Gastroesophageal sphincter (tissue), 4 donors: Measurements from ENCODE around the gene KCNB1. TPM values are rescaled to one million over a fixed set of nuclear protein-coding genes. Genes with fewer than 3 reads are reported as not detected.

Source experiments
- ATAC-seq: fragments of 150-250 bp; one replicate; pipeline ENCODE4 v1.9.1; 2016; ENCODE audit warnings: mild to moderate bottlenecking, moderate library complexity
- H3K27ac ChIP-seq, 4 donors: fragments of 200-600 bp; sonication (generic) in 3 of 4; 1 replicate in 3 of 4; 2 replicates in 1 of 4; pipeline ENCODE4 v1.5.1; 2016 to 2019
- H3K27me3 ChIP-seq: fragments of 200-600 bp; sonication (generic); one replicate; pipeline ENCODE4 v1.5.1; 2019
- H3K36me3 ChIP-seq, 2 donors: fragments of 200-600 bp; sonication (generic); one replicate each; pipeline ENCODE4 v1.5.1; 2019; ENCODE audit warnings: control low read depth in 1 of 2
- H3K4me1 ChIP-seq, 3 donors: fragments of 200-600 bp; sonication (generic); 1 replicate in 2 of 3; 2 replicates in 1 of 3; pipeline ENCODE4 v1.5.1; 2016 to 2019; ENCODE audit warnings: control low read depth in 2 of 3
- H3K4me3 ChIP-seq, 2 donors: fragments of 200-600 bp; sonication (generic); one replicate each; pipeline ENCODE4 v1.5.1; 2019; ENCODE audit warnings: mild to moderate bottlenecking in 1 of 2, moderate library complexity in 1 of 2
- H3K9me3 ChIP-seq, 3 donors: fragments of 200-600 bp; sonication (generic); one replicate each; pipeline ENCODE4 v1.5.1; 2017 to 2019; ENCODE audit warnings: control low read depth in 2 of 3
- EP300 ChIP-seq: sonication (generic); formaldehyde crosslinking; IDR thresholded peaks from one replicate; pipeline ENCODE4 v1.6.1; 2017; ENCODE audit warnings: antibody characterized with exemption, mild to moderate bottlenecking
- POLR2A ChIP-seq, 2 donors: fragments of 450-650 bp; IDR thresholded peaks; one replicate each; pipeline ENCODE4 v1.6.1; 2017; ENCODE audit warnings: antibody characterized with exemption in 2 of 2, mild to moderate bottlenecking in 2 of 2, moderate library complexity in 1 of 2
- POLR2AphosphoS5 ChIP-seq: sonication (generic); formaldehyde crosslinking; IDR thresholded peaks from one replicate; pipeline ENCODE4 v1.6.1; 2017; ENCODE audit warnings: antibody characterized with exemption
- WGBS, 2 donors: methylation state at CpG; one replicate each; pipeline ENCODE4 v1.1.5; 2018; ENCODE audit warnings: low coverage in 1 of 2; 5-methylcytosine and 5-hydroxymethylcytosine counted together
- total RNA-seq, 4 donors: library from RNA; depleted of rRNA; stranded (reverse); fragments of >200 nt; gene quantifications; one replicate each; pipeline ENCODE4 v1.1.0, GENCODE V29; 2016
- TF ChIP-seq, protein P1 (sequence below), 4 experiments: fragments of 200-600 bp in 2 of 4; fragments of 450-650 bp in 2 of 4; sonication (generic) in 1 of 4; IDR thresholded peaks; one replicate each; pipeline ENCODE4 v1.5.1; 2017 to 2019; ENCODE audit warnings: antibody characterized with exemption in 4 of 4, mild to moderate bottlenecking in 2 of 4, moderate library complexity in 2 of 4

Gene KCNB1
- total RNA-seq, 4 donors from 2014 or later = 26.3 to 44.1 (median 38.0) TPM

DNA sequence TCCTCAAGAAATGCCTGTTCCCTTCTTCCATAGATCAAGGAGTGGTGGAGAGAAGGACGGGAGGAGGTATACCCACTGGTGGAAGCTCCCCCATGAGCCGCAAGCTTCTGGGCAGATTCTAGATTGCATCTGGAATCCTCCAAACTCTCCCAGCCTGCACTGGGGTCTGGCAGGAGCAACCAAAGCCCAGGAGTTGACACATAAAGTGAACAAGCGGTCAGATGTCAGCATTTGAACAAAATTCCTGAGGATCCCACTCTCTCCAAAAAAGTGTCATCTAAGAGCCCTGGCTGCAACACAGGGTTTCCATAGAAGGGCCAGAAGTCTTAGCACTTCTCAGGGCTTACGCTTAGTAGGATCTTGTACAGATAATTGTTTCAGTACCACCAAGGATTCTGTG, 88.2 kb downstream of the KCNB1 start:
- TF ChIP-seq POLR2A (IDR thresholded peaks at IDR 0.05) (no peak), POLR2AphosphoS5 (peak; percentile 84)
- Histone ChIP-seq H3K27ac (peak overlapping the region; percentile 89 to 92 (median 90)), H3K9me3 (no peaks in the 10 kb centered on the region), H3K27me3 (no peaks in the 10 kb centered on the region), H3K36me3 (no peaks in the 10 kb centered on the region), H3K4me1 (peaks cover 7 to 85% (median 12%) of the 10 kb centered on the region in 3 donors), H3K4me3 (no peak overlapping the region)
- peak; percentile 66 for ATAC-seq
- 35% methylated on average over 3 to 4 of the region's 4 CpGs for WGBS, 2 donors

GRCh38 chr20:49393803-49394202, 88.7 kb downstream of the KCNB1 start:
- peaks cover 7 to 85% (median 8%) of the 10 kb centered on the region in 3 donors for H3K4me1 ChIP-seq
- TF ChIP-seq POLR2A (IDR thresholded peaks at IDR 0.05) (no peak), EP300 (no peak), POLR2AphosphoS5 (no peak)
- TF ChIP-seq, protein P1, sequence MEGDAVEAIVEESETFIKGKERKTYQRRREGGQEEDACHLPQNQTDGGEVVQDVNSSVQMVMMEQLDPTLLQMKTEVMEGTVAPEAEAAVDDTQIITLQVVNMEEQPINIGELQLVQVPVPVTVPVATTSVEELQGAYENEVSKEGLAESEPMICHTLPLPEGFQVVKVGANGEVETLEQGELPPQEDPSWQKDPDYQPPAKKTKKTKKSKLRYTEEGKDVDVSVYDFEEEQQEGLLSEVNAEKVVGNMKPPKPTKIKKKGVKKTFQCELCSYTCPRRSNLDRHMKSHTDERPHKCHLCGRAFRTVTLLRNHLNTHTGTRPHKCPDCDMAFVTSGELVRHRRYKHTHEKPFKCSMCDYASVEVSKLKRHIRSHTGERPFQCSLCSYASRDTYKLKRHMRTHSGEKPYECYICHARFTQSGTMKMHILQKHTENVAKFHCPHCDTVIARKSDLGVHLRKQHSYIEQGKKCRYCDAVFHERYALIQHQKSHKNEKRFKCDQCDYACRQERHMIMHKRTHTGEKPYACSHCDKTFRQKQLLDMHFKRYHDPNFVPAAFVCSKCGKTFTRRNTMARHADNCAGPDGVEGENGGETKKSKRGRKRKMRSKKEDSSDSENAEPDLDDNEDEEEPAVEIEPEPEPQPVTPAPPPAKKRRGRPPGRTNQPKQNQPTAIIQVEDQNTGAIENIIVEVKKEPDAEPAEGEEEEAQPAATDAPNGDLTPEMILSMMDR (IDR thresholded peaks at IDR 0.05) = no peak
- WGBS, 2 donors = 77 to 80% methylated on average over 1 of the region's 1 CpG
- ATAC-seq = no peak
- H3K27me3 ChIP-seq = no peaks in the 10 kb centered on the region
- no peaks in the 10 kb centered on the region for H3K36me3 ChIP-seq
- peak overlapping the region; percentile 89 to 92 (median 90) for H3K27ac ChIP-seq
- no peak overlapping the region for H3K4me3 ChIP-seq
- H3K9me3 ChIP-seq = no peaks in the 10 kb centered on the region

DNA sequence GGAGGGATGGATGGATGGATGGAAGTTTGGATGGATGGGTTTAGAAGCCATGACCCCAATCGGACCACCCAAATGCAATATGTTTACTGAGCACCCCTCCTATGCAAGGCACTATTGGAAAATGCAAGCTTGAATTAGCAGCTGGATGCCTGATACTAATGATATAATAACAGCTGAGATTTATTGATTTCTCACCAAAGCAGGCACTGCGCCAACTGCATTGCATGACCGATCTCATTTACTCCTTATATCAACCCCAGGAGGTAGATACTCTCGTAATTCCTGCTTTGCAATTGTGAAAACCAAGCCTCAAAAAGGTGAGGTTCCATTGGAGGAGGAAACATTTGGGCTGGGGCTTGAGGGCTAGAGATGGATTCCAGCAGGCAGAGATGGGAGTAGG, 89.7 kb downstream of the KCNB1 start:
- peaks cover 3 to 83% (median 8%) of the 10 kb centered on the region in 3 donors for H3K4me1 ChIP-seq
- no peak overlapping the region for H3K4me3 ChIP-seq
- no peaks in the 10 kb centered on the region for H3K36me3 ChIP-seq
- no peaks in the 10 kb centered on the region for H3K9me3 ChIP-seq
- WGBS, 2 donors = 93 to 100% methylated on average over 2 to 4 of the region's 4 CpGs
- TF ChIP-seq POLR2A (IDR thresholded peaks at IDR 0.05) (no peak), EP300 (no peak), POLR2AphosphoS5 (no peak)
- TF ChIP-seq, protein P1 (IDR thresholded peaks at IDR 0.05) = no peak
- no peak for ATAC-seq
- no peaks in the 10 kb centered on the region for H3K27me3 ChIP-seq
- peak overlapping the region in 3 of 4 donors; percentile 90 to 92 (median 91) for H3K27ac ChIP-seq

- no peaks in the 10 kb centered on the region for H3K9me3 ChIP-seq
- H3K4me1 ChIP-seq = peaks cover 0 to 83% (median 8%) of the 10 kb centered on the region in 3 donors
- WGBS, 2 donors = 60 to 68% methylated on average over 7 of the region's 7 CpGs
- peak overlapping the region in 3 of 4 donors; percentile 71 to 92 (median 91) for H3K27ac ChIP-seq
- TF ChIP-seq POLR2AphosphoS5 (no peak), EP300 (no peak), POLR2A (IDR thresholded peaks at IDR 0.05) (no peak)
- TF ChIP-seq, protein P1 (IDR thresholded peaks at IDR 0.05) = no peak
- no peaks in the 10 kb centered on the region for H3K27me3 ChIP-seq
- no peak overlapping the region for H3K4me3 ChIP-seq
- no peaks in the 10 kb centered on the region for H3K36me3 ChIP-seq
- ATAC-seq = no peak
These were observed 90.8 kb downstream of the KCNB1 start for GRCh38 chr20:49391404-49392245.

DNA sequence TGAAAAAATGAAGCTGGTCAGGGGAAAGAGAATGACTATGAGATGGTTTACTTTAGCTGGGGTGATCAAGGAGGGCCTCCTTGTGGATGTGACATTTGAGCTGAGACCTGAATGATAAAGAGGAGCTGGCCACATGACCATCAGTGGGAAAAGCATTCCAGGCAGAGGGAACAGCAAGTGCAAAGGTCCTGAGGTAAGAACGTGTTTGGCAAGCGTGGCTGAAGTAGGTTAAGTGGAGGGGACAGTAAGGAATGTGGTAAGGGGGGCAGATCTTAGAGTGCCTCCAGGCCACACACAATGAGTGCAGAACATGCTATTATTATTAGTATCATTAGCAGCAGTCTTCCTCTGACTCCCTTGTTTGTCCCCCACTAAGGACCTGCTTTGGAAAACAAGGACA, 92.6 kb downstream of the KCNB1 start:
- H3K27ac ChIP-seq = peak overlapping the region in 3 of 4 donors; percentile 80 to 92 (median 91)
- ATAC-seq = no peak
- H3K4me1 ChIP-seq = peaks cover under 1 to 81% (median 8%) of the 10 kb centered on the region in 3 donors

More for the DNA sequence above, 92.6 kb downstream of the KCNB1 start:
- TF ChIP-seq POLR2A (IDR thresholded peaks at IDR 0.05) (no peak), POLR2AphosphoS5 (no peak), EP300 (no peak)
- TF ChIP-seq, protein P1 (IDR thresholded peaks at IDR 0.05) = no peak
- WGBS, 2 donors = 65 to 78% methylated on average over 2 of the region's 2 CpGs
- Histone ChIP-seq H3K27me3 (no peaks in the 10 kb centered on the region), H3K36me3 (no peaks in the 10 kb centered on the region), H3K4me3 (no peak overlapping the region), H3K9me3 (no peaks in the 10 kb centered on the region)
